Caco-2 (cell line): Measurements from ENCODE around the gene USP9X. TPM values are rescaled to one million over a fixed set of nuclear protein-coding genes. Genes with fewer than 3 reads are reported as not detected.

Experiments used
- BruUV-seq: library from RNA; stranded (reverse); fragments of 400-500 nt; replicated peaks from 2 replicates; lab custom pipeline; 2021; lab: Mats Ljungman, UMichigan
- CTCF ChIA-PET: fragments of 300-600 bp; sonication (Branson Sonifier 250); formaldehyde crosslinking; loops from one replicate; lab custom pipeline; 2022; ENCODE audit warnings: antibody characterized with exemption; lab: Charles Lee
- POLR2A ChIA-PET: fragments of 300-600 bp; sonication (Branson Sonifier 250); formaldehyde crosslinking; loops from one replicate; lab custom pipeline; 2022; ENCODE audit warnings: antibody characterized with exemption; lab: Charles Lee
- DNase-seq, 2 experiments: peaks; one replicate each; pipeline versions ENCODE4 v3.0.0 to v3.0.0-alpha.2; 2020 to 2022
- H3K27me3 ChIP-seq: replicated peaks from 2 replicates; pipeline ENCODE4 v1.6.0; 2011; ENCODE audit warnings: low read length; ENCODE audit not compliant: control insufficient read depth, insufficient read depth
- H3K36me3 ChIP-seq: 2 replicates; pipeline ENCODE4 v1.5.1; 2011; ENCODE audit warnings: low read length; ENCODE audit not compliant: control insufficient read depth, insufficient read depth
- H3K4me1 ChIP-seq: fragments of 250-450 bp; sonication (Bioruptor Pico); 2 replicates; pipeline ENCODE4 v1.5.1; 2020; ENCODE audit warnings: mild to moderate bottlenecking
- H3K4me3 ChIP-seq: 2 replicates; pipeline ENCODE4 v1.5.1; 2011; ENCODE audit warnings: low read depth, mild to moderate bottlenecking, control low read depth, low read length
- H3K9me3 ChIP-seq: fragments of 250-450 bp; sonication (Bioruptor Pico); 2 replicates; pipeline ENCODE4 v1.5.1; 2020; ENCODE audit warnings: mild to moderate bottlenecking, moderate library complexity
- H3K27ac Mint-ChIP-seq: one replicate; pipeline ENCODE4 v1.8.0; 2022; ENCODE audit warnings: mixed read lengths; ENCODE audit not compliant: unreplicated experiment
- H3K27me3 Mint-ChIP-seq: one replicate; pipeline ENCODE4 v1.8.0; 2022; ENCODE audit warnings: mixed read lengths; ENCODE audit not compliant: insufficient read depth, unreplicated experiment
- H3K36me3 Mint-ChIP-seq: one replicate; pipeline ENCODE4 v1.8.0; 2022; ENCODE audit warnings: mild to moderate bottlenecking, mixed read lengths; ENCODE audit not compliant: insufficient read depth, unreplicated experiment
- H3K4me1 Mint-ChIP-seq: one replicate; pipeline ENCODE4 v1.8.0; 2022; ENCODE audit warnings: low read depth, mixed read lengths; ENCODE audit not compliant: unreplicated experiment
- H3K4me3 Mint-ChIP-seq: one replicate; pipeline ENCODE4 v1.8.0; 2022; ENCODE audit warnings: mild to moderate bottlenecking, moderate library complexity, mixed read lengths; ENCODE audit not compliant: unreplicated experiment
- H3K9me3 Mint-ChIP-seq: one replicate; pipeline ENCODE4 v1.8.0; 2022; ENCODE audit warnings: mixed read lengths; ENCODE audit not compliant: unreplicated experiment
- CTCF ChIP-seq, 2 experiments: fragments of 200-600 bp in 1 of 2; IDR thresholded peaks; 1 replicate in 1 of 2; 2 replicates in 1 of 2; pipeline versions ENCODE4 v1.5.1 to v1.8.0; 2011 to 2022; ENCODE audit warnings: antibody characterized with exemption in 1 of 2, control low read depth in 1 of 2, inconsistent platforms in 1 of 2, low read depth in 1 of 2, low read length in 1 of 2, mild to moderate bottlenecking in 1 of 2, moderate library complexity in 1 of 2; ENCODE audit not compliant: insufficient read depth in 1 of 2, severe bottlenecking in 1 of 2, unreplicated experiment in 1 of 2
- intact Hi-C: fragments of 100-400 bp; cut with micrococcal nuclease; formaldehyde crosslinking; loops from one replicate; pipeline ENCODE4 v1.10.0; 2022; ENCODE audit not compliant: unreplicated experiment
- total RNA-seq: library from RNA; stranded (reverse); gene quantifications from 2 replicates; pipeline ENCODE4 v1.2.3, GENCODE V29; 2022

The USP9X gene
- total RNA-seq, 1 experiment from 2014 or later, result 73.7 TPM

- H3K4me1 Mint-ChIP-seq, result no peaks in the 10 kb centered on the region
- Histone ChIP-seq H3K27me3 (no peaks in the 10 kb centered on the region), H3K4me1 (no peaks in the 10 kb centered on the region), H3K36me3 (no peaks in the 10 kb centered on the region), H3K4me3 (no peak overlapping the region), H3K9me3 (no peaks in the 10 kb centered on the region)
- CTCF ChIA-PET, result no interaction called here
- no peak overlapping the region for H3K4me3 Mint-ChIP-seq
- H3K9me3 Mint-ChIP-seq, result no peaks in the 10 kb centered on the region
- no TSS peak for BruUV-seq
- no peak for TF ChIP-seq CTCF (IDR thresholded peaks at IDR 0.05; ENCODE audit: insufficient read depth in 1 of 2, low read depth in 1 of 2, low read length in 1 of 2, severe bottlenecking in 1 of 2, unreplicated experiment in 1 of 2)
- no peak overlapping the region for H3K27ac Mint-ChIP-seq
- intact Hi-C loops, result no loop called here
- no peak for DNase-seq
- POLR2A ChIA-PET, result no interaction called here
- H3K36me3 Mint-ChIP-seq, result peaks cover 5% of the 10 kb centered on the region
- no peaks in the 10 kb centered on the region for H3K27me3 Mint-ChIP-seq
Measured at GRCh38 chrX:41240509-41240908, 155.3 kb downstream of the USP9X start.

- BruUV-seq, result no TSS peak
- no peak for TF ChIP-seq CTCF (IDR thresholded peaks at IDR 0.05; ENCODE audit: insufficient read depth in 1 of 2, low read depth in 1 of 2, low read length in 1 of 2, severe bottlenecking in 1 of 2, unreplicated experiment in 1 of 2)
- Mint-ChIP-seq H3K36me3 (peaks cover 5% of the 10 kb centered on the region), H3K9me3 (no peaks in the 10 kb centered on the region), H3K27me3 (no peaks in the 10 kb centered on the region), H3K4me3 (no peak overlapping the region), H3K4me1 (no peaks in the 10 kb centered on the region), H3K27ac (no peak overlapping the region)
- Histone ChIP-seq H3K4me1 (no peaks in the 10 kb centered on the region), H3K4me3 (no peak overlapping the region), H3K27me3 (no peaks in the 10 kb centered on the region), H3K36me3 (no peaks in the 10 kb centered on the region), H3K9me3 (no peaks in the 10 kb centered on the region)
- ChIA-PET CTCF (interaction anchor here (0.7 kb wide), 1 partner anchor 453 kb away, joined by 4 read pairs; no protein-coding TSS in a partner anchor), POLR2A (no interaction called here)
- intact Hi-C loops, result no loop called here
- no peak for DNase-seq
Measured at GRCh38 chrX:41241962-41242361, 156.7 kb downstream of the USP9X start.

- no peak overlapping the region for H3K27ac Mint-ChIP-seq
- BruUV-seq, result no TSS peak
- H3K36me3 Mint-ChIP-seq, result no peaks in the 10 kb centered on the region
- Histone ChIP-seq H3K9me3 (no peaks in the 10 kb centered on the region), H3K4me1 (no peaks in the 10 kb centered on the region), H3K4me3 (no peak overlapping the region), H3K36me3 (no peaks in the 10 kb centered on the region), H3K27me3 (no peaks in the 10 kb centered on the region)
- no peak for TF ChIP-seq CTCF (IDR thresholded peaks at IDR 0.05; ENCODE audit: insufficient read depth in 1 of 2, low read depth in 1 of 2, low read length in 1 of 2, severe bottlenecking in 1 of 2, unreplicated experiment in 1 of 2)
- DNase-seq, result no peak
- H3K27me3 Mint-ChIP-seq, result no peaks in the 10 kb centered on the region
- no peaks in the 10 kb centered on the region for H3K4me1 Mint-ChIP-seq
- H3K4me3 Mint-ChIP-seq, result no peak overlapping the region
- no peaks in the 10 kb centered on the region for H3K9me3 Mint-ChIP-seq
- intact Hi-C loops, result no loop called here
- ChIA-PET CTCF (no interaction called here), POLR2A (no interaction called here)
Measured at GRCh38 chrX:41245641-41246040, 160.4 kb downstream of the USP9X start.
